Measurements from ENCODE around the gene GALNT5. TPM values are rescaled to one million over a fixed set of nuclear protein-coding genes. Genes with fewer than 3 reads are reported as not detected.

Gene GALNT5
- total RNA-seq, 1 experiment from 2014 or later = 0.07 TPM

DNA sequence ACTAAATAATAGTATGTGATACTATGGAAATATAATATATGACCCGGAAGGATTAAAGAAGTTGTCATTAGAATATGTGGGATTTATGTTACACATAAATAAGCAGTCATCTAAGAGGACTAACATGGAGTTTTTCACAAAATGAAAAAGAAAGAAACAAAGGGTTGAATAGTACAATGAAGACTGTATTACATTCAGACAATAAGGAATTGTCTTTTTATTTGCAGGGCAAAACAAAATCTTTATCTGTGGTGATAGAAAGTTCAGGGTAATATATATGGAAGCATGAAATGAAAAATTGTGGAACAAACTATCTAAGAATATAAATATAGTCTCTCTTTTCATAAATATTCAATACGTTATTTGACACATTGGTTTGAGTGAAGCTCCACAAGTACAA is 62.3 kb downstream of the GALNT5 start:
- no peak for DNase-seq
- Histone ChIP-seq H3K36me3 (replicated peaks; ENCODE audit: control insufficient read depth, insufficient read depth, low read length) (no peaks in the 10 kb centered on the region), H3K4me3 (ENCODE audit: insufficient read depth, low read depth, low read length) (no peak overlapping the region), H3K27me3 (ENCODE audit: control insufficient read depth, insufficient read depth, low read length) (no peaks in the 10 kb centered on the region)

DNA sequence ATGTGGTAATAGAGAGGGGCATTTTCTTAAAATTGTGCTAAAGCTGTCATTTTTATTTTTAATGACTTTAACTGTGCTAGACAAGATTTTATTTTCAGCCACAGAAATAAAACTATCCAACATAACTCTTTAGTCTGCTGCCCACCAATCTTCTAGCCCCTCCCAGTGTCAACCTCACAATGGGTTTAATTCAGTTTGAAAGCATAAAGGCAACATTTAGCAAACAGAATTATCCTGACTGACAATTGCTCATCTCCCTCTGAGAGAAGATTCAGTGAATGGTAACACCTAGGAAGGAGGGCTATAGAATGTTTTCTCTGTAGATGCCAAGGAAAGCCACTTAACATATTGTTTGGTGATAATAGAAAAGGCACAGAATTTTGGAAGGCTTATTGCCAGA is 62.9 kb downstream of the GALNT5 start:
- H3K4me3 ChIP-seq (ENCODE audit: insufficient read depth, low read depth, low read length) = no peak overlapping the region
- no peaks in the 10 kb centered on the region for H3K27me3 ChIP-seq (ENCODE audit: control insufficient read depth, insufficient read depth, low read length)
- no peaks in the 10 kb centered on the region for H3K36me3 ChIP-seq (replicated peaks; ENCODE audit: control insufficient read depth, insufficient read depth, low read length)
- no peak for DNase-seq

GRCh38 chr2:157321466-157321865 is 64.0 kb downstream of the GALNT5 start:
- H3K27me3 ChIP-seq (ENCODE audit: control insufficient read depth, insufficient read depth, low read length) = no peaks in the 10 kb centered on the region
- H3K36me3 ChIP-seq (replicated peaks; ENCODE audit: control insufficient read depth, insufficient read depth, low read length) = no peaks in the 10 kb centered on the region
- H3K4me3 ChIP-seq (ENCODE audit: insufficient read depth, low read depth, low read length) = no peak overlapping the region
- no peak for DNase-seq

DNA sequence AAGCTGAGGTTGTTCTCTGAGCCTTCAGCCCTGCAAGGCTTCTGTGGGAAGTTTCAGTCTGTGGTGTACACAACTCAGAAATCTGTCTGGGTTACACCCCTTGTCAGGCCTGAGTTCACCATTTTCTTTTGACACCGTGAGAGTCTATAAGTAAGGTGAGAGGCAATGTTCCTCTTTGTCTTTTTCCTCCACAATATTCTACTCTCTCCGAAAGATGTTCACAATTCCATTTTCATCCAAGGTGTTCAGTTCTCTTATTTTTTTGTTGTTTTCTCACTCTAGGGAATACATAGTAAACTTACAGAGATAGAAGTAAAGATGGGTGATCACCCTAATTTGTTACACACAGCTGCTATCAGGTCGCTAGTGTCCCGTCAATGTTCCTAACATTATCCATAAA is 64.9 kb downstream of the GALNT5 start:
- Histone ChIP-seq H3K4me3 (ENCODE audit: insufficient read depth, low read depth, low read length) (no peak overlapping the region), H3K27me3 (ENCODE audit: control insufficient read depth, insufficient read depth, low read length) (no peaks in the 10 kb centered on the region), H3K36me3 (replicated peaks; ENCODE audit: control insufficient read depth, insufficient read depth, low read length) (no peaks in the 10 kb centered on the region)
- DNase-seq = no peak

DNA sequence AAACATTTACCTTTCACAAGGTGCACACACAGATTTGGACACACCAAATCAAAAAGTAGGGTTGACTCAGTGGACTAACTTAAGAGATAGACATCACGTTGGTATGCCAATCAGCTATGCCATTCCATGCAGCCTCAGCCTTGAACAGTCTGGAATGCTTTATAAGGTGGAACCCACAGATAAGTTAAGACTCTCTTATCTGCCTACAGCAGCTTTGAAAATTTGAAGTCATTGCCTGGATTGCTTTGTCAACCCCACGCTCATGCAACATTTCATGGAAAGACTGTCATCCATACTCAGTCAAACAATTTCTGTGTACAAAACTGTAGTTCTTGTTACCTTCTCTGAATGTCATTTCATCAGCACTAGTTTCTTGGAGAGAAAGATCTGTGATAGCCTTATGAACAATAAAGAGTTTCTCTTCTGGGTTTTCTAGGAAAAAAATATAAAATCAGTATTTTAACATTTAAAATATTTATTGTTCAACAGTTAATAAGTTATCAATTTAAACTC is 66.9 kb downstream of the GALNT5 start:
- DNase-seq = no peak

DNA sequence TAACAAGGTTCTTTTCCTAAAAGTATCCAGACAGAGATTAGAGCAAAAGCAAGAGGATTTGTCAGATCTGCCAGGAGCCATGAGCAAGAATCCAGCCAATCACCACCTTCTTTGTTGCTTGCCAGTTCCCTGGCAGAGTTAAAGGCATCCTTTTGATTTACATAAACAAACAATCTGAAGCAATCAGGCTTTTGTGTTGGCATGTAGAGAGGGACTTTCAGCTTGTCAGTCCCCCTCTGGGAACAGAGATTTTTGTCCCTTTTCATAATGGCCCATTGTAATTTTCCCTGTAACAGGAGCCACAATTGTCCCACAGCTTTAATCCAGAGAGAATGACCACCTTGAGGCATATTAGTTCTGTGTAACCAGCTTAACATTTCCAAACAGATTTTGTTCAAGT is 68.3 kb downstream of the GALNT5 start, which contains the start of gene ERMN:
TSS of gene ERMN (minus strand) at position 39 of the 400 bp plus-strand sequence. CDS start 182 bp downstream, outside the sequence.
- Histone ChIP-seq H3K36me3 (replicated peaks; ENCODE audit: control insufficient read depth, insufficient read depth, low read length) (no peaks in the 10 kb centered on the region), H3K27me3 (ENCODE audit: control insufficient read depth, insufficient read depth, low read length) (no peaks in the 10 kb centered on the region), H3K4me3 (ENCODE audit: insufficient read depth, low read depth, low read length) (no peak within 1 kb of the TSS)
- peak; percentile 13 for DNase-seq

More for the DNA sequence above, 66.9 kb downstream of the GALNT5 start:
- no peak overlapping the region for H3K4me3 ChIP-seq (ENCODE audit: insufficient read depth, low read depth, low read length)
- no peaks in the 10 kb centered on the region for H3K36me3 ChIP-seq (replicated peaks; ENCODE audit: control insufficient read depth, insufficient read depth, low read length)
- H3K27me3 ChIP-seq (ENCODE audit: control insufficient read depth, insufficient read depth, low read length) = no peaks in the 10 kb centered on the region

DNA sequence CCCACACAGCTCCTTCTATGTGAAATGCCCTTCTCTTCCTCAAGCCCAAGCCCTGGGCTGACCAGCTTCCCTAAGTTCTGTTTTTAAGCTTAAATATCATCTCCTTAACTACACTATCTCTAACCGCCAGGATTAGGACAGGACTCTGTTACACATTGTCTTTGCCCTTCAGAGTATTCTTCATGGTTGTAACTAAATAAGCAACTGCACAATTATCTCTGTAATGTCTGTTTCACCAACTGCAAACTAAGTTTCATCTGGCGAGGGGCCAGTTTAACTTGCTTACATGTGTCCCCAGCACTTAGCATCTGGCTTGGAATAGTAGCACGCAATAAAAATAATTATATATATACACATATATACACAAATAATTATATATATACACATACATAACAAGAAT is 69.2 kb downstream of the GALNT5 start:
- Histone ChIP-seq H3K4me3 (ENCODE audit: insufficient read depth, low read depth, low read length) (no peak overlapping the region), H3K36me3 (replicated peaks; ENCODE audit: control insufficient read depth, insufficient read depth, low read length) (no peaks in the 10 kb centered on the region), H3K27me3 (ENCODE audit: control insufficient read depth, insufficient read depth, low read length) (no peaks in the 10 kb centered on the region)
- no peak for DNase-seq

- DNase-seq = no peak
- no peak overlapping the region for H3K4me3 ChIP-seq (ENCODE audit: insufficient read depth, low read depth, low read length)
- no peaks in the 10 kb centered on the region for H3K36me3 ChIP-seq (replicated peaks; ENCODE audit: control insufficient read depth, insufficient read depth, low read length)
- H3K27me3 ChIP-seq (ENCODE audit: control insufficient read depth, insufficient read depth, low read length) = no peaks in the 10 kb centered on the region
Measured at GRCh38 chr2:157327200-157327599, 69.7 kb downstream of the GALNT5 start.

GRCh38 chr2:157327621-157328500 is 70.4 kb downstream of the GALNT5 start:
- peak; percentile 65 for DNase-seq
- Histone ChIP-seq H3K36me3 (replicated peaks; ENCODE audit: control insufficient read depth, insufficient read depth, low read length) (no peaks in the 10 kb centered on the region), H3K27me3 (ENCODE audit: control insufficient read depth, insufficient read depth, low read length) (no peaks in the 10 kb centered on the region), H3K4me3 (ENCODE audit: insufficient read depth, low read depth, low read length) (no peak overlapping the region)

DNA sequence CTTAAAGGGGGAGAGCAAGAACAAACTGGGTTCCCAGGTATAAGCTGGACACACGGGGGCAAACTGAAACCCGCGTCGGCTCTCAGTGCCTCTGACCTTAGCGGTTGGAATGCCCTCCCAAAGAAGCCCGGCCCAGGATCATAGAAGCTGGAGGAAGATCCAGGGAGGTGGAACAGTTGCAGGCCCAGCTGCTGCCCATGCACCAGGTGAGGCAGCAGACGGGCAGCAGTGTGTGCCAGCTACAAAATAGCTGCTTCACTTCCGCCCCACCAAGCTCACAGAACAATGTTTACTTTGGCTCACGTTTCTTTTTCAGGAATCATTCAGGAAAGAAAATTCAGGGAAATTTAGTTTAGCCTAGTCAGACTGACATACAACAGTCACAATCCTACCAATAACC is 72.0 kb downstream of the GALNT5 start:
- Histone ChIP-seq H3K27me3 (ENCODE audit: control insufficient read depth, insufficient read depth, low read length) (no peaks in the 10 kb centered on the region), H3K36me3 (replicated peaks; ENCODE audit: control insufficient read depth, insufficient read depth, low read length) (no peaks in the 10 kb centered on the region), H3K4me3 (ENCODE audit: insufficient read depth, low read depth, low read length) (no peak overlapping the region)
- DNase-seq = no peak

GRCh38 chr2:157333304-157334047 is 76.0 kb downstream of the GALNT5 start:
- H3K4me3 ChIP-seq (ENCODE audit: insufficient read depth, low read depth, low read length) = no peak overlapping the region

DNA sequence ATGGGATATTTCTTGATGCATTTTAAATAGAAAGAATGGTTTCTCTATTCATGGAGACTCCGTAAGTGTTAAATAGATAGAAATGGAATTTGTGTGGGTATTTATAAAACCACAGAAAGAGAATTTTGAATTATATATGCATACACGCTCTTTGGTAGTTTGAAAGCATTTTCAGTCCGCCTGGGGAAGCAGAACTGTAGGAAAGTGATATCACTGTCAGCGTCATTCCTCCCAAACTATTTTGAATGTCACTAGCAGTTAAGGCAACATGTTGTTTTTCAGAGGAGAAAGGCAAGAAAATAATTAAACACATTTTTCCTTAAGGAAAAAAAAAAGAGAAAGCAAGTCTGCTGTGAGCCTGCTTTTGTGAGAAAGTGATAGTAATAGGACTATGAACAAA is 76.8 kb downstream of the GALNT5 start:
- no peaks in the 10 kb centered on the region for H3K27me3 ChIP-seq (ENCODE audit: control insufficient read depth, insufficient read depth, low read length)
- DNase-seq = no peak
- H3K36me3 ChIP-seq (replicated peaks; ENCODE audit: control insufficient read depth, insufficient read depth, low read length) = no peaks in the 10 kb centered on the region
- H3K4me3 ChIP-seq (ENCODE audit: insufficient read depth, low read depth, low read length) = no peak overlapping the region

More at GRCh38 chr2:157333304-157334047, 76.0 kb downstream of the GALNT5 start:
- DNase-seq = no peak
- no peaks in the 10 kb centered on the region for H3K27me3 ChIP-seq (ENCODE audit: control insufficient read depth, insufficient read depth, low read length)
- no peaks in the 10 kb centered on the region for H3K36me3 ChIP-seq (replicated peaks; ENCODE audit: control insufficient read depth, insufficient read depth, low read length)

GRCh38 chr2:157334797-157335196 is 77.3 kb downstream of the GALNT5 start:
- no peak overlapping the region for H3K4me3 ChIP-seq (ENCODE audit: insufficient read depth, low read depth, low read length)
- no peaks in the 10 kb centered on the region for H3K36me3 ChIP-seq (replicated peaks; ENCODE audit: control insufficient read depth, insufficient read depth, low read length)
- no peak for DNase-seq
- no peaks in the 10 kb centered on the region for H3K27me3 ChIP-seq (ENCODE audit: control insufficient read depth, insufficient read depth, low read length)

DNA sequence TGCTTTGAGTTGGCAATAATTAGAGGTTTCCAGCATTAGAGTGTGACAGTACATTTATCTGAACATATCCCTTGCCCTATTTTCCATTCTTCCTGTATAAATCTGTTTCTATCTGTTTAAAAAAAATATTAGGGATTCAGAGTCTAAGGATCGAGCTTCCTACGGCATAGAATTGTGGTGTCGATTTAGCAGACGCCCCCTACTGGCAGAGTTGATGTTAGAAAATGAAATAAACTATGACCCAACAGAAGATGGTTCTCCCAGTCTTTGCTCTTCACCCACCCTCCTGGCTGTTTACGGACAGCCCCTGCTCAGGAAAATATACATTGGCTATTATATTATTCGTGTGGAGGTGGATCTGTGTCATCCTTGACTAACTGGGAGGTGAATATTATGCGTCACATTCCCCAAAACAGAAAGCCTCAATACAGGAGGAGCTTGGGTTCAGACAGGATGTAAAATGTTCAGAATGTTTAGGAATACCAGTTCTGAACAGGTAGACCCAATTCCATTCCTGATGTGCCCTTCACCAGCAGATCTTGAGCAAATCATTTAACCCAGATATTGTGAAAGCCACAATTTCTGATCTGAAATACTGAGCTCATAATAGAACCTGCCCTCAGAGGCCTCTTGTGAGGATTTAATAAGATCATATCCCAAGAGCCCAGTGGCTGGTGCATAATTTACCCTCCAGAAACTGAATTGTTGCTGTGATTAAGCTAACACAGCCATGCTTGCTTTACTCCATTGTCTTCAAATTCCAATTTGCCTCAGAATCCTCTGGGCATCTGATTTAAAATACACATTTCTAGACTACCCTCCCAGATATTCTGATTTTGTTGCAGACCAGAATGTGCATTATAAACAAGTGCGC is 78.9 kb downstream of the GALNT5 start:
- Histone ChIP-seq H3K4me3 (ENCODE audit: insufficient read depth, low read depth, low read length) (no peak overlapping the region), H3K27me3 (ENCODE audit: control insufficient read depth, insufficient read depth, low read length) (no peaks in the 10 kb centered on the region), H3K36me3 (replicated peaks; ENCODE audit: control insufficient read depth, insufficient read depth, low read length) (no peaks in the 10 kb centered on the region)
- DNase-seq = peak; percentile 23
